Memory B cell (primary cell): ENCODE measurements around the gene DOK4.

ENCODE experiments used
- ATAC-seq: fragments of 150-1000 bp; cut with Tn5 transposase; 2 replicates; pipeline ENCODE4 v1.10.0; 2021; ENCODE audit warnings: low read depth, mild to moderate bottlenecking, moderate library complexity
- DNase-seq, 2 donors: peaks; one replicate each; pipeline ENCODE4 v3.0.0; 2022; ENCODE audit warnings: low spot score in 2 of 2
- H3K27ac Mint-ChIP-seq: one replicate; pipeline ENCODE4 v1.8.0; 2022; ENCODE audit warnings: mild to moderate bottlenecking, moderate library complexity, mixed read lengths
- H3K27me3 Mint-ChIP-seq: one replicate; pipeline ENCODE4 v1.8.0; 2022; ENCODE audit warnings: mixed read lengths
- H3K36me3 Mint-ChIP-seq: one replicate; pipeline ENCODE4 v1.8.0; 2022; ENCODE audit warnings: mild to moderate bottlenecking, mixed read lengths
- H3K4me1 Mint-ChIP-seq: one replicate; pipeline ENCODE4 v1.8.0; 2022; ENCODE audit warnings: mixed read lengths
- H3K4me3 Mint-ChIP-seq: one replicate; pipeline ENCODE4 v1.8.0; 2022; ENCODE audit warnings: mild to moderate bottlenecking, moderate library complexity, mixed read lengths
- H3K9me3 Mint-ChIP-seq: one replicate; pipeline ENCODE4 v1.8.0; 2022; ENCODE audit warnings: mixed read lengths

Gene DOK4

GRCh38 chr16:57528499-57529390 is 42.5 kb upstream of the DOK4 start:
- ATAC-seq: no peak
- Mint-ChIP-seq H3K27me3 (no peaks in the 10 kb centered on the region), H3K9me3 (no peaks in the 10 kb centered on the region), H3K4me1 (peaks cover 38% of the 10 kb centered on the region), H3K4me3 (no peak overlapping the region), H3K36me3 (peaks cover 7% of the 10 kb centered on the region), H3K27ac (no peak overlapping the region)
- no peak for DNase-seq

- ATAC-seq (no peak), DNase-seq (no peak)
- H3K27ac Mint-ChIP-seq: no peak overlapping the region
- no peaks in the 10 kb centered on the region for H3K27me3 Mint-ChIP-seq
- no peak overlapping the region for H3K4me3 Mint-ChIP-seq
- H3K9me3 Mint-ChIP-seq: no peaks in the 10 kb centered on the region
- H3K4me1 Mint-ChIP-seq: peaks cover 39% of the 10 kb centered on the region
- peaks cover 7% of the 10 kb centered on the region for H3K36me3 Mint-ChIP-seq
These were observed 41.5 kb upstream of the DOK4 start for GRCh38 chr16:57527610-57528360.

DNA sequence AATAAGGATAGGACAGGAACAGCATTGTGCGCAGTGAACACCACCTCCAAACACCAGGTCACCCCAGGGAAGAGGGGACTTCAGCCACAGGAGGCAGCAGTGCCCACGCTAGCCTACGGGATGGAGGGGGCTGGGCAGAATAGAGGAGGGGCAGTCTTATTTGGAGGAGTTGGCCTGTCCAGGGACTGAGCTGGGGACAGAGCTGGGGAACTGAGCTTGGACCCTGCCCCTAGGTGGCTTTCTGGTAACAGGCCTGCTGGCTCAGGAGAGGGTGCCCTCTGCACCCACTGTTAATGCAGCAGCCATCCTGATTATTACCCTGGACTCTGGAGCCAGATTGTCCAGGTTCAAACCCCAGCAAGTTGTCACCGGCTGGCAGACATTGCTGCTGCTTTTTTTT is 40.7 kb upstream of the DOK4 start:
- Mint-ChIP-seq H3K36me3 (peaks cover 7% of the 10 kb centered on the region), H3K27ac (no peak overlapping the region), H3K4me1 (peaks cover 37% of the 10 kb centered on the region), H3K4me3 (no peak overlapping the region), H3K27me3 (no peaks in the 10 kb centered on the region), H3K9me3 (no peaks in the 10 kb centered on the region)
- no peak for DNase-seq
- ATAC-seq: no peak

GRCh38 chr16:57526498-57526897 is 40.2 kb upstream of the DOK4 start:
- ATAC-seq: no peak
- H3K36me3 Mint-ChIP-seq: peaks cover 7% of the 10 kb centered on the region
- H3K27ac Mint-ChIP-seq: no peak overlapping the region
- H3K4me3 Mint-ChIP-seq: no peak overlapping the region
- peaks cover 33% of the 10 kb centered on the region for H3K4me1 Mint-ChIP-seq
- H3K9me3 Mint-ChIP-seq: no peaks in the 10 kb centered on the region
- no peaks in the 10 kb centered on the region for H3K27me3 Mint-ChIP-seq
- no peak for DNase-seq

GRCh38 chr16:57525761-57526160 is 39.5 kb upstream of the DOK4 start:
- Mint-ChIP-seq H3K9me3 (no peaks in the 10 kb centered on the region), H3K27ac (no peak overlapping the region), H3K4me3 (no peak overlapping the region), H3K27me3 (no peaks in the 10 kb centered on the region), H3K36me3 (peaks cover 10% of the 10 kb centered on the region), H3K4me1 (peaks cover 28% of the 10 kb centered on the region)
- no peak for ATAC-seq
- DNase-seq: no peak

- H3K27me3 Mint-ChIP-seq: no peaks in the 10 kb centered on the region
- no peak for DNase-seq
- no peaks in the 10 kb centered on the region for H3K9me3 Mint-ChIP-seq
- peak; percentile 83 for ATAC-seq
- peak overlapping the region; percentile 68 for H3K27ac Mint-ChIP-seq
- peaks cover 20% of the 10 kb centered on the region for H3K4me1 Mint-ChIP-seq
- peaks cover 14% of the 10 kb centered on the region for H3K36me3 Mint-ChIP-seq
- peak overlapping the region; percentile 76 for H3K4me3 Mint-ChIP-seq
These were observed 36.7 kb upstream of the DOK4 start for GRCh38 chr16:57522960-57523359.

DNA sequence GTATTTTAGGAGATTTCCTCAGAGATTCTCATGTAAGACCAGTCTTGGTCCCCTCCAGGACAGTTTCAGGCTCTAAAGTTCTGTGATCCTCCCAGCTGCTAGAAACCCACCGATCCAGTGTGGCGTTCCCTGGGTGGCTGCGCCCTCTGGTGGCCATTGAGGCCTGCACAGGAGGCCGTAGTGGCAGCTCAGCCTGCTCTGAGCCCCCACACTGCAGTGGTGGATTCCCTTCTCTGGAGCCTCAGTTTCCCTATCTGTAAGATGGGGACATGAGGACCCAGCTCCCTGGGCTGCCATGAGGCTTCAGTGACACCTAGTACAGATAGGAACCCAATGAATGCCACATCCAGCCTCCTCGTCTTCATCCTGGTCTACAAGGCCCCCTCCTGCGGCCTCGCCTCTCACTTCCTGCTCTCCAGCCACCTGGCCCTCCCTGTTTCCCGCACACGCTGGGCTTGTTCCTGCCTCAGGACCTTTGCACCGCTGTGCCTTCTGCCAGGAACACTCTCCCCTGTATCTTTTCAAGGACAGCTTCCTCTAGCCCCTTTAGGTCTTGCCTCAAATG is 33.6 kb upstream of the DOK4 start:
- peak; percentile 69 to 81 for DNase-seq
- H3K4me1 Mint-ChIP-seq: peaks cover 20% of the 10 kb centered on the region
- peak; percentile 88 for ATAC-seq
- no peak overlapping the region for H3K4me3 Mint-ChIP-seq
- H3K27ac Mint-ChIP-seq: peak overlapping the region; percentile 25
- H3K36me3 Mint-ChIP-seq: peaks cover 24% of the 10 kb centered on the region
- no peaks in the 10 kb centered on the region for H3K9me3 Mint-ChIP-seq
- no peaks in the 10 kb centered on the region for H3K27me3 Mint-ChIP-seq

GRCh38 chr16:57518922-57519321 is 32.6 kb upstream of the DOK4 start:
- DNase-seq (no peak), ATAC-seq (no peak)
- Mint-ChIP-seq H3K4me1 (peaks cover 20% of the 10 kb centered on the region), H3K36me3 (peaks cover 25% of the 10 kb centered on the region), H3K4me3 (no peak overlapping the region), H3K27ac (no peak overlapping the region), H3K9me3 (no peaks in the 10 kb centered on the region), H3K27me3 (no peaks in the 10 kb centered on the region)

GRCh38 chr16:57518520-57518919 is 32.2 kb upstream of the DOK4 start:
- Mint-ChIP-seq H3K27ac (no peak overlapping the region), H3K36me3 (peaks cover 26% of the 10 kb centered on the region), H3K27me3 (no peaks in the 10 kb centered on the region), H3K4me3 (no peak overlapping the region), H3K9me3 (no peaks in the 10 kb centered on the region), H3K4me1 (peaks cover 20% of the 10 kb centered on the region)
- DNase-seq: no peak
- no peak for ATAC-seq

- H3K27ac Mint-ChIP-seq: no peak overlapping the region
- no peak for DNase-seq
- no peak for ATAC-seq
- H3K9me3 Mint-ChIP-seq: no peaks in the 10 kb centered on the region
- H3K36me3 Mint-ChIP-seq: peaks cover 26% of the 10 kb centered on the region
- H3K4me1 Mint-ChIP-seq: peaks cover 13% of the 10 kb centered on the region
- H3K4me3 Mint-ChIP-seq: no peak overlapping the region
- H3K27me3 Mint-ChIP-seq: no peaks in the 10 kb centered on the region
These were observed 31.4 kb upstream of the DOK4 start for GRCh38 chr16:57517397-57518367.

GRCh38 chr16:57516773-57517172 is 30.5 kb upstream of the DOK4 start:
- Mint-ChIP-seq H3K36me3 (peaks cover 29% of the 10 kb centered on the region), H3K27me3 (no peaks in the 10 kb centered on the region), H3K9me3 (no peaks in the 10 kb centered on the region), H3K4me1 (peaks cover 9% of the 10 kb centered on the region), H3K4me3 (no peak overlapping the region), H3K27ac (no peak overlapping the region)
- no peak for ATAC-seq
- no peak for DNase-seq

- no peaks in the 10 kb centered on the region for H3K9me3 Mint-ChIP-seq
- peaks cover 9% of the 10 kb centered on the region for H3K4me1 Mint-ChIP-seq
- ATAC-seq: no peak
- H3K27me3 Mint-ChIP-seq: no peaks in the 10 kb centered on the region
- no peak for DNase-seq
- H3K4me3 Mint-ChIP-seq: no peak overlapping the region
- H3K27ac Mint-ChIP-seq: no peak overlapping the region
- peaks cover 29% of the 10 kb centered on the region for H3K36me3 Mint-ChIP-seq
These were observed 30.0 kb upstream of the DOK4 start for GRCh38 chr16:57516176-57516725.
